ENCODE results near the gene KASH5. TPM values are rescaled to one million over a fixed set of nuclear protein-coding genes. Genes with fewer than 3 reads are reported as not detected.
"Not testable (repeated sequence)": the region's sequence is repeated elsewhere in the genome, so short reads cannot be mapped to it uniquely, and the experiment has no call there.

The KASH5 gene
- total RNA-seq, 2 experiments from 2014 or later: 2.3 to 2.6 TPM

GRCh38 chr19:49364083-49364737 is 23.8 kb upstream of the KASH5 start:
- intact Hi-C loops (cut with micrococcal nuclease): no loop called here
- DNase-seq: no peak
- Mint-ChIP-seq H3K4me3 (no peak overlapping the region), H3K4me1 (ENCODE audit: low read depth) (peaks cover 4% of the 10 kb centered on the region), H3K27ac (no peak overlapping the region), H3K27me3 (peaks cover 16% of the 10 kb centered on the region), H3K9me3 (peaks cover 5% of the 10 kb centered on the region), H3K36me3 (peaks cover 5% of the 10 kb centered on the region)
- ChIA-PET CTCF (no interaction called here), POLR2A (no interaction called here)

DNA sequence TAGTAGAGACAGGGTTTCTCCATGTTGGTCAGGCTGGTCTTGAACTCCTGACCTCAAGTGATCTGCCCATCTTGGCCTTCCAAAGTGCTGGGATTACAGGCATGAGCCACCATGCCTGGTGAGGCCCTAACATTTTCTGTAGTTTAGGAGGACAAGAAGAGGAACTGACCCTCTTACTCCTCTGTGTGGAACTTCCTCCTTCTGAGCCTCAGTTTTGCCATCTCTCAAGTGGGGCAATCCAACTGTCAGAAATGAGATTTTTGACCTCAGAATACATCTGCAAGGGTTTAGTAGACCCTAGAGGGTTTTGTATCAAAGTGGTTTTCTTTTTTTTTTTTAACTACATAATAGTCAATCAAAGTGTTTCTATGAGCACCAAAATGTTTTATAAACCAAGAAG is 21.9 kb upstream of the KASH5 start:
- H3K4me1 Mint-ChIP-seq (ENCODE audit: low read depth): peaks cover 4% of the 10 kb centered on the region
- peaks cover 15% of the 10 kb centered on the region for H3K27me3 Mint-ChIP-seq
- peaks cover 8% of the 10 kb centered on the region for H3K36me3 Mint-ChIP-seq
- peaks cover 13% of the 10 kb centered on the region for H3K9me3 Mint-ChIP-seq
- ChIA-PET CTCF (interaction anchor here (0.6 kb wide), 1 partner anchor 65 kb away, joined by 3 read pairs; no protein-coding TSS in a partner anchor), POLR2A (no interaction called here)
- intact Hi-C loops (cut with micrococcal nuclease): no loop called here
- H3K27ac Mint-ChIP-seq: no peak overlapping the region
- DNase-seq: no peak
- no peak overlapping the region for H3K4me3 Mint-ChIP-seq

DNA sequence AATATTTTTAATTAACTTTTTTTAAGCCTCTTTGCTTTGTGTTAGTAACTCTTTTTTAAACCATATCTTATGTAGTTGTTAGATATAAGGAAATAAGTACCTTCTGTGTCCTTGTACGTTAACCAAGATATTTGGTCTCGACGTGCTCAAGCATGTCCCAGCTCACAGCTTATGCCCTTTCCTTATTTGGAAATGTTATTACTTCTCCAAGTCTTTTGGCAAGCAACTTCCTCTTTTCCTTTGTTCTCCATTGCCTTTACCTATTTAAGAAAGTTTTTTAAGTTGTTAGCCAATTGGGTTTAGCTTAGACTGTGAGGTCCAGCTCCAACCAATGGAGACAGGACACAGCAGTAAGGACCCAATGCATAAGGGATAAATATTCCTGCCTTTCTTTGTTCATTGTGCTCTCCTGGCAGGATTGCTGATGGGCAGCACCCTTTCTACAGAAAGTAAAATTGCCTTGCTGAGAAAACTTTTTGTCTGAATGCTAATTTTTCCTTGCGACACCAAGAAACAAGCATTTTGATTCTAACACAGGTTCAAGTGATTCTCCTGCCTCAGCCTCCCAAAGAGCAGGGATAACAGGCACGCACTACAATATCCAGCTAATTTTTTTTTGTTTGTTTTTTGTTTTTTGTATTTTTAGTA is 19.2 kb upstream of the KASH5 start:
- intact Hi-C loops (cut with micrococcal nuclease): no loop called here
- ChIA-PET CTCF (no interaction called here), POLR2A (no interaction called here)
- Mint-ChIP-seq H3K27ac (no peak overlapping the region), H3K4me1 (ENCODE audit: low read depth) (no peaks in the 10 kb centered on the region), H3K36me3 (peaks cover 8% of the 10 kb centered on the region), H3K9me3 (peaks cover 13% of the 10 kb centered on the region), H3K27me3 (peaks cover 6% of the 10 kb centered on the region), H3K4me3 (no peak overlapping the region)
- no peak for DNase-seq

DNA sequence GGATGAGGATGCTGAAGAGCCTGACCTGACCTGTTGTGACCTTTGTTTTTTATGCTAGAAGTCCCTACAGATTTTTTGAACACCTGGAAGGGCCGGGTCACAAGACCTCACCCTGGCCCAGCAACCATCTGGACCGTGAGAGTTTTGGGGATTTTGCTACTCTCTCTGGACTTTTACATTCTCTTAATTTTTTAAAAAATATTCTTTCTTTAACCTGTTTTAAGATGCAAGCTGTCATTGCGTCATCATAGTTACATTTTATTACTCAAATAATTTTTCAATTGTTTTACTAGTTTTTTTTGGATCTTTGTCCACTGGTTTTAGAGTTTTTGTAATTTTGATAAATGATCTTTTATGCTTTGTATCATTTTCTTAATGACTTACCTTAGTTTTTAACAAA is 16.9 kb upstream of the KASH5 start:
- ChIA-PET POLR2A (no interaction called here), CTCF (interaction anchor here (1.2 to 1.4 kb wide), 2 partner anchors 21 to 98 kb away, joined by 3 read pairs; no protein-coding TSS in a partner anchor)
- Mint-ChIP-seq H3K4me1 (ENCODE audit: low read depth) (no peaks in the 10 kb centered on the region), H3K36me3 (peaks cover 8% of the 10 kb centered on the region), H3K4me3 (no peak overlapping the region), H3K27me3 (peaks cover 7% of the 10 kb centered on the region), H3K27ac (no peak overlapping the region), H3K9me3 (peaks cover 13% of the 10 kb centered on the region)
- intact Hi-C loops (cut with micrococcal nuclease): no loop called here
- DNase-seq: no peak

DNA sequence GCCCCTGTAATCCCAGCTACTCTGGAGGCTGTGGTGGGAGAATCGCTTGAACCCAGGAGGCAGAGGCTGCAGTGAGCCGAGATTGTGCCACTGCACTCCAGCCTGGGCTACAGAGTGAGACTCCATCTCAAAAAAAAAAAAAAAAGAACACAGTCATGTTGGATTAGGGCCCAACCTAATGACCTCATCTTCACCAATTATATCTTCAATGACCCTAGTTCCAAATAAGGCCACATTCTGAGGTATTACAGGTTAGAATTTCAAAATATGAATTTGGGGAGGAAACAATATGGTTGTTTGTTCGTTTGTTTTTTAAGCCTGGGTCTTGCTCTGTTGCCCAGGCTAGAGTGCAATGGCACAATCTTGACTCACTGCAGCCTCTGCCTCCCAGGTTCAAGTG is 14.9 kb upstream of the KASH5 start:
- CTCF ChIA-PET; H3K36me3 Mint-ChIP-seq; H3K27ac Mint-ChIP-seq; DNase-seq; intact Hi-C loops (cut with micrococcal nuclease); H3K27me3 Mint-ChIP-seq; H3K4me3 Mint-ChIP-seq; POLR2A ChIA-PET; H3K4me1 Mint-ChIP-seq (ENCODE audit: low read depth): not testable (repeated sequence)
- H3K9me3 Mint-ChIP-seq: peaks cover 13% of the 10 kb centered on the region

DNA sequence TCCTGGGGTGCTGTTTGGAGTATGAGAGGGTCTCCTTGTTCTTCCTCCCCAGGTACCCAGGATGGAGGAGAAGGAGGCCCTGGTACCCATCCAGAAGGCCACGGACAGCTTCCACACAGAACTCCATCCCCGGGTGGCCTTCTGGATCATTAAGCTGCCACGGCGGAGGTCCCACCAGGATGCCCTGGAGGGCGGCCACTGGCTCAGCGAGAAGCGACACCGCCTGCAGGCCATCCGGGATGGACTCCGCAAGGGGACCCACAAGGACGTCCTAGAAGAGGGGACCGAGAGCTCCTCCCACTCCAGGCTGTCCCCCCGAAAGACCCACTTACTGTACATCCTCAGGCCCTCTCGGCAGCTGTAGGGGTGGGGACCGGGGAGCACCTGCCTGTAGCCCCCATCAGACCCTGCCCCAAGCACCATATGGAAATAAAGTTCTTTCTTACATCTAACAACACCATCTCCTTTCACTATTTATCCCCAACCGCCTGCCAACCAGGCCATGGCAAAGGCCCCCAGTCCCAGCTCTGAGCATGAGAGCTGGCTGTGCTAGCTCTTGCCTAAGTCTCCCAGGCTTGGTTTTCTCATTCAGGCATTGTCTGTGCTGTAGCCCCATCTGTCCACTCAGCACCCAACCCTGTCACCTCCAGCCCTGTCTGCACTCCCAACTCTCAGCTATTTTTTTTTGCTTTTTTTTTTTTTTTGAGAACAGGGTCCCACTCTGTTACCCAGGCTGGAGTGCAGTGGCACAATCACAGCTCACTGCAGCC is 13.2 kb upstream of the KASH5 start:
- POLR2A ChIA-PET: no interaction called here
- Mint-ChIP-seq H3K4me3 (no peak overlapping the region), H3K4me1 (ENCODE audit: low read depth) (no peaks in the 10 kb centered on the region), H3K27ac (no peak overlapping the region), H3K36me3 (no peaks in the 10 kb centered on the region), H3K27me3 (peaks cover 2% of the 10 kb centered on the region), H3K9me3 (peaks cover 1% of the 10 kb centered on the region)
- intact Hi-C loops (cut with micrococcal nuclease): no loop called here
- DNase-seq: no peak
- CTCF ChIA-PET: interaction anchor here (0.6 to 1.2 kb wide), 2 partner anchors 17 to 74 kb away, joined by 4 read pairs; no protein-coding TSS in a partner anchor

- intact Hi-C loops (cut with micrococcal nuclease): no loop called here
- H3K27me3 Mint-ChIP-seq: peaks cover 2% of the 10 kb centered on the region
- no peak for DNase-seq
- H3K36me3 Mint-ChIP-seq: no peaks in the 10 kb centered on the region
- H3K4me3 Mint-ChIP-seq: no peak overlapping the region
- ChIA-PET CTCF (interaction anchor here (0.8 kb wide), 1 partner anchor 73 kb away, joined by 3 read pairs; the partner anchor contains the start of gene PIH1D1), POLR2A (no interaction called here)
- H3K27ac Mint-ChIP-seq: no peak overlapping the region
- H3K9me3 Mint-ChIP-seq: peaks cover 6% of the 10 kb centered on the region
- H3K4me1 Mint-ChIP-seq (ENCODE audit: low read depth): no peaks in the 10 kb centered on the region
Observed at GRCh38 chr19:49378512-49378911, 9.5 kb upstream of the KASH5 start.

GRCh38 chr19:49380391-49380790 is 7.7 kb upstream of the KASH5 start:
- Mint-ChIP-seq H3K36me3 (no peaks in the 10 kb centered on the region), H3K4me3 (no peak overlapping the region), H3K9me3 (peaks cover 6% of the 10 kb centered on the region), H3K27me3 (peaks cover 2% of the 10 kb centered on the region), H3K27ac (no peak overlapping the region), H3K4me1 (ENCODE audit: low read depth) (no peaks in the 10 kb centered on the region)
- ChIA-PET CTCF (interaction anchor here (0.9 kb wide), 1 partner anchor 125 kb away, joined by 3 read pairs; no protein-coding TSS in a partner anchor), POLR2A (no interaction called here)
- intact Hi-C loops (cut with micrococcal nuclease): no loop called here
- no peak for DNase-seq

- ChIA-PET POLR2A (no interaction called here), CTCF (interaction anchor here (1.4 to 1.6 kb wide), 2 partner anchors 9 to 81 kb away, joined by 4 to 9 read pairs; no protein-coding TSS in a partner anchor)
- DNase-seq: no peak
- no peaks in the 10 kb centered on the region for H3K36me3 Mint-ChIP-seq
- intact Hi-C loops (cut with micrococcal nuclease): no loop called here
- H3K9me3 Mint-ChIP-seq: peaks cover 6% of the 10 kb centered on the region
- H3K4me1 Mint-ChIP-seq (ENCODE audit: low read depth): peaks cover 3% of the 10 kb centered on the region
- no peak overlapping the region for H3K27ac Mint-ChIP-seq
- no peak overlapping the region for H3K4me3 Mint-ChIP-seq
- H3K27me3 Mint-ChIP-seq: no peaks in the 10 kb centered on the region
Observed at GRCh38 chr19:49382639-49383038, 5.4 kb upstream of the KASH5 start.

DNA sequence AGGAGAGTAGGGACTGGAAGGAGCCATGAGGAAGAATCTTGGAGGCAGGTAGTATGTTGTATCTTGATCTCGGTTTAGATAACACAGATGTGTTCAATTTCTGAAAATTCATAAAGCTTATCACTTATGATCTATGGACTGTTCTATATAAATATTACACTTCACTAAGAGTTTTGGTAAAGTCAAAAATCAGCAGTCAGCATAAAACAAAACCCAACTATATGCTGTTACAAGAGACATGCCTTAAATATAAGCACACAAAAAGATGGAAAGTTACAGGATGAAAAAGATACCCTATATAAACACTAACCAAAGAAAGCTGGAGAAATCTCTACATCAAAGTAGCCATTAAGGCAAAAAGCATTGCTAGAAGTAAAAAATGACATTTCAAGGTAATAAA is 4.5 kb upstream of the KASH5 start:
- intact Hi-C loops (cut with micrococcal nuclease): no loop called here
- DNase-seq: no peak
- H3K9me3 Mint-ChIP-seq: peaks cover 6% of the 10 kb centered on the region
- no peaks in the 10 kb centered on the region for H3K27me3 Mint-ChIP-seq
- H3K4me3 Mint-ChIP-seq: no peak overlapping the region
- ChIA-PET CTCF (interaction anchor here (1.4 to 1.6 kb wide), 2 partner anchors 8 to 82 kb away, joined by 4 to 9 read pairs; no protein-coding TSS in a partner anchor), POLR2A (interaction anchor here (0.6 kb wide), 1 partner anchor 13 kb away, joined by 3 read pairs; no protein-coding TSS in a partner anchor)
- H3K27ac Mint-ChIP-seq: no peak overlapping the region
- H3K36me3 Mint-ChIP-seq: no peaks in the 10 kb centered on the region
- H3K4me1 Mint-ChIP-seq (ENCODE audit: low read depth): peaks cover 9% of the 10 kb centered on the region

- Mint-ChIP-seq H3K36me3 (no peaks in the 10 kb centered on the region), H3K27me3 (peaks cover 2% of the 10 kb centered on the region), H3K27ac (no peak overlapping the region), H3K4me3 (no peak overlapping the region), H3K9me3 (no peaks in the 10 kb centered on the region), H3K4me1 (ENCODE audit: low read depth) (peaks cover 19% of the 10 kb centered on the region)
- intact Hi-C loops (cut with micrococcal nuclease): no loop called here
- ChIA-PET POLR2A (no interaction called here), CTCF (interaction anchor here (0.9 to 4.1 kb wide), 3 partner anchors 55 to 86 kb away, joined by 4 to 40 read pairs (median 22); no protein-coding TSS in a partner anchor)
- no peak for DNase-seq
Observed at GRCh38 chr19:49389406-49389805, 1.4 kb downstream of the KASH5 start.
